ENCODE data around the gene COQ5. TPM values are rescaled to one million over a fixed set of nuclear protein-coding genes. Genes with fewer than 3 reads are reported as not detected.

Gene COQ5
- total and polyA plus RNA-seq, 7 donors = 17.4 to 62.9 (median 29.2) TPM

DNA sequence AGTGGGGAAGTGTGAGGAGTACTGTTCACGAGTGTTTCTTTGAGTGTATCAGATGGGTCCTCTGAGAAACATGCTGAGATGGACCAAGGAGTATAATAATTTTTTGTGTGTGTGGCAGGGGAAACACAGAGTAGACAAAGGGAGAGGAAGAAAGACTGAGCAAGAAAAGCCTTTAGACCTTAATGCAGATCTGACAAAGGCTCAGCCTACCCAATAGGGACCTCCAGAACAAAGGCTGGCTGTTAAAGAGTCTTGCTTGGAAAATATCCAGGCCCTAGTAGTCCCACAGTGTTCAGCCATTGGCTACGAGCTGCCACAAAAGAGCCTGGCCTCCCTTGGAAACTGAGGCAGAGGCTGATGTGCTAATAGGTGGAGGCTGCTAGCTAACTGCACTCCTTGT is 13.5 kb downstream of the COQ5 start:
- WGBS, 2 donors = 96% methylated on average over 2 of the region's 2 CpGs
- intact Hi-C loops (cut with DNase I) = no loop called here

DNA sequence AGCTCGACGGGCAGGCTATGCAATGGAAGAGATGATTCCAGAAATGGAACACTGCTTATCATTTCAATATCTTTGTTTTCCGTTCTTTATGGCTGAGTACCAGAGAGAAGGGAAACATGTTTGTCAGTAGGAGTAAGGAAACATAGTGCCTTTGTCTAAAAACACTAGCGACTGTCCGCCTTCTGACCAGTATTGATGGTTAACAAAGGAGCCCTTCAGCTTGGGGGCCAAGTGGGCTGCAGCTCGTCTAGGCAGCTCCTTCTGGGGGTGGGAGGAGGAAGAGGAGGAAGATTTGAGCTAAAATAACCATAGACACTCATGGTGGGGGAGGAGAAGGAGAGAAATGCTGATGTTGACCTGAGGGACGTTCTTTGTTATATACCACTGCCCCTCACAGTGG is 15.0 kb downstream of the COQ5 start:
- 93 to 95% methylated on average over 7 of the region's 7 CpGs for WGBS, 2 donors
- TF ChIP-seq, protein P1, sequence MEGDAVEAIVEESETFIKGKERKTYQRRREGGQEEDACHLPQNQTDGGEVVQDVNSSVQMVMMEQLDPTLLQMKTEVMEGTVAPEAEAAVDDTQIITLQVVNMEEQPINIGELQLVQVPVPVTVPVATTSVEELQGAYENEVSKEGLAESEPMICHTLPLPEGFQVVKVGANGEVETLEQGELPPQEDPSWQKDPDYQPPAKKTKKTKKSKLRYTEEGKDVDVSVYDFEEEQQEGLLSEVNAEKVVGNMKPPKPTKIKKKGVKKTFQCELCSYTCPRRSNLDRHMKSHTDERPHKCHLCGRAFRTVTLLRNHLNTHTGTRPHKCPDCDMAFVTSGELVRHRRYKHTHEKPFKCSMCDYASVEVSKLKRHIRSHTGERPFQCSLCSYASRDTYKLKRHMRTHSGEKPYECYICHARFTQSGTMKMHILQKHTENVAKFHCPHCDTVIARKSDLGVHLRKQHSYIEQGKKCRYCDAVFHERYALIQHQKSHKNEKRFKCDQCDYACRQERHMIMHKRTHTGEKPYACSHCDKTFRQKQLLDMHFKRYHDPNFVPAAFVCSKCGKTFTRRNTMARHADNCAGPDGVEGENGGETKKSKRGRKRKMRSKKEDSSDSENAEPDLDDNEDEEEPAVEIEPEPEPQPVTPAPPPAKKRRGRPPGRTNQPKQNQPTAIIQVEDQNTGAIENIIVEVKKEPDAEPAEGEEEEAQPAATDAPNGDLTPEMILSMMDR (IDR thresholded peaks at IDR 0.05) = no peak
- TF ChIP-seq EP300 (IDR thresholded peaks at IDR 0.05) = no peak
- TF ChIP-seq POLR2AphosphoS5 (IDR thresholded peaks at IDR 0.05) = no peak
- no peak for TF ChIP-seq POLR2A (IDR thresholded peaks at IDR 0.05)
- Histone ChIP-seq H3K9me3 (no peaks in the 10 kb centered on the region), H3K4me3 (no peak overlapping the region), H3K36me3 (peaks cover 0 to 84% (median 19%) of the 10 kb centered on the region in 4 donors), H3K27ac (no peak overlapping the region), H3K27me3 (no peaks in the 10 kb centered on the region), H3K4me1 (no peaks in the 10 kb centered on the region)
- no peak for DNase-seq
- intact Hi-C loops (cut with DNase I) = no loop called here

More for the DNA sequence above, 13.5 kb downstream of the COQ5 start:
- Histone ChIP-seq H3K27me3 (no peaks in the 10 kb centered on the region), H3K4me3 (no peak overlapping the region), H3K9me3 (no peaks in the 10 kb centered on the region), H3K4me1 (no peaks in the 10 kb centered on the region), H3K27ac (no peak overlapping the region), H3K36me3 (peaks cover 0 to 72% (median 14%) of the 10 kb centered on the region in 4 donors)
- TF ChIP-seq POLR2A (IDR thresholded peaks at IDR 0.05) (no peak), EP300 (IDR thresholded peaks at IDR 0.05) (no peak), POLR2AphosphoS5 (IDR thresholded peaks at IDR 0.05) (no peak)
- TF ChIP-seq, protein P1 (IDR thresholded peaks at IDR 0.05) = no peak
- DNase-seq = no peak

DNA sequence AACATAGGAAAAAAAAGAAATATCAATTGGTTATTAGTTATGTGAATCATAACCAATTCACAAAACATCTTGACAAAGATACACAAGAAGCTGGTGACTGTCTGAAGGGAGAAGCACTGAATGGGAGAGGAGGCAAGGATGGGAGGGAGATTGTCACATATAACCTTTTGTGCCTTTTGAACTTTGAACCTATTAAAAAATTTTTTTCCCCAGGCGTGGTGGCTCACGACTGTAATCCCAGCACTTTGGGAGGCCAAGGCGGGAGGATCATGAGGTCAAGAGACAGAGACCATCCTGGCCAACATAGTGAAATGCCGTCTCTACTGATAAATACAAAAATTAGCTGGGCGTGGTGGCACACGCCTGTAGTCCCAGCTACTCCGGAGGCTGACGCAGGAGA is 20.4 kb downstream of the COQ5 start:
- Histone ChIP-seq H3K4me1 (no peaks in the 10 kb centered on the region), H3K27ac (no peak overlapping the region), H3K27me3 (no peaks in the 10 kb centered on the region), H3K4me3 (no peak overlapping the region), H3K36me3 (peaks cover 0 to 74% (median 17%) of the 10 kb centered on the region in 4 donors), H3K9me3 (no peaks in the 10 kb centered on the region)
- intact Hi-C loops (cut with DNase I) = no loop called here
- DNase-seq = no peak
- no peak for TF ChIP-seq POLR2A (IDR thresholded peaks at IDR 0.05)
- TF ChIP-seq POLR2AphosphoS5 (IDR thresholded peaks at IDR 0.05) = no peak
- no peak for TF ChIP-seq EP300 (IDR thresholded peaks at IDR 0.05)
- TF ChIP-seq, protein P1 (IDR thresholded peaks at IDR 0.05) = no peak
- WGBS, 2 donors = 62 to 91% methylated on average over 8 of the region's 8 CpGs

DNA sequence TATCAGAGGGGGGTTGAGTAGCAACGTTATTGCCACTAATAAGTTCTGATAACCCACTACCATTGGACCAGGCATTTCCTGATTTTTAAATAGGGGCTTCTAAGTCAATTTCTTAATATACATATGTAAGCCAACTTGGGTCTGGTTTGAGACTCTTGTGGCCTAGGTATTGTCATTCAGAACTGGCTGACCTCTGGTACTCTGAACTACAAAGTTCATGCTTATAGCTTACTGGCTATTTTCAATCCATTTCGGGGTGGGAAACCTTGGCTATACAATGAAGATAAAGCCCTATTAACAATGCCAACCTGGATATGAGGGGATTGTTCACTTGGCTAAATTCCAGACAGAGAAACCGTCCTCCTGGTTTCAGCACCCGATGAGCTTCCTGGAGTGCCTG is 24.4 kb downstream of the COQ5 start:
- 86 to 89% methylated on average over 4 of the region's 4 CpGs for WGBS, 2 donors
- no peaks in the 10 kb centered on the region for H3K9me3 ChIP-seq
- no peaks in the 10 kb centered on the region for H3K27me3 ChIP-seq
- peaks cover 4 to 67% (median 19%) of the 10 kb centered on the region in 4 donors for H3K36me3 ChIP-seq
- TF ChIP-seq POLR2AphosphoS5 (IDR thresholded peaks at IDR 0.05) (no peak), EP300 (IDR thresholded peaks at IDR 0.05) (no peak), POLR2A (IDR thresholded peaks at IDR 0.05) (no peak)
- TF ChIP-seq, protein P1 (IDR thresholded peaks at IDR 0.05) = no peak
- DNase-seq = no peak
- H3K4me1 ChIP-seq = no peaks in the 10 kb centered on the region
- no peak overlapping the region for H3K27ac ChIP-seq
- intact Hi-C loops (cut with DNase I) = no loop called here
- H3K4me3 ChIP-seq = no peak overlapping the region

DNA sequence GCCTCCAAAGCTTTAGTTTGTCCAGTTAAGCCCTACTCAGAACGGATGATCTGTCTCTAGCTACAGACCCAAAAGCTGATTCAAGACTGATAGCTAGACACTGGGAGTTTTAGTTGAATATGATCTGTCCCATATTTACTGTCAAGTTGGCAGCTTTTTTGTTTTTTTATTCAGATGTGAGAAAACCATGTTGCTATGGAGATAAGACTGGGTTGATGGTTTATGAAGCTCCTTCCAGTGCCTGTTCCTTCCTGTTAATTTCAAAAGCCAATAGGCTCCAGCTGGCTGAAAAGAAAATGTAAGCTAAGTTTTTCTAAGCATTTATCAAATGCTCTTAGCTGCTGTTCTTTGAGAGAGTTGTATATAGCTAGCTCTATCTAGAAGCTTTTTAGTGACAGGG is 28.4 kb downstream of the COQ5 start:
- Histone ChIP-seq H3K4me1 (peaks cover 0 to 22% (median 16%) of the 10 kb centered on the region in 4 donors), H3K27ac (no peak overlapping the region), H3K9me3 (no peaks in the 10 kb centered on the region), H3K4me3 (no peak overlapping the region), H3K27me3 (no peaks in the 10 kb centered on the region), H3K36me3 (peaks cover 4 to 59% (median 11%) of the 10 kb centered on the region in 4 donors)
- no peak for DNase-seq
- intact Hi-C loops (cut with DNase I) = no loop called here
- WGBS, 2 donors = 81 to 86% methylated on average over 1 of the region's 1 CpG
- TF ChIP-seq, protein P1 (IDR thresholded peaks at IDR 0.05) = no peak
- TF ChIP-seq EP300 (IDR thresholded peaks at IDR 0.05) (no peak), POLR2A (IDR thresholded peaks at IDR 0.05) (no peak), POLR2AphosphoS5 (IDR thresholded peaks at IDR 0.05) (no peak)

All from sigmoid colon (tissue), 7 donors.